ENCODE data around the gene SLC6A1.

SLC6A1 gene

GRCh38 chr3:10992017-10992942 lies at the start of gene SLC6A1:
Gene SLC6A1 (plus strand): TSS chr3:10992748. CDS start chr3:11017212, 24,464 bp downstream.
- no peak for DNase-seq (ENCODE audit: low read depth)

DNA sequence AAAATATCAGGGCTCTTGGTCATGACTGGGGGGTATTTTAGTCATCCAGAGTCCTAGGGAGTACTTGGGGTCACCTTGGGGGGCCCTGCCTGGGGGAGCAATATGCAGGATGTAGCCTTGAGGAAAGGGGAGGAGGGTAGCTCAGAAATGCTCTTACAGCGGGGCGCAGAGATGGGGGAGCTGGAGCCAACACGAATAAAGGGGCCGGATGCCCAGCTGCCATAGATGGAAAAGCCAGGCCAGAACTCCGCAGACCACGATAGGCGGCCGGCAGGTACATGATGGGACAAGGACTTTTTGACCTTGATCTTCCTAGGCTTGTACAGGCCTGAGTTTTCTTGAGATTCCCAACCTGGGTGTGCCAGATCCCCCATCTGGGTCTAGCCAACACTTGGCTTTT lies 47.7 kb upstream of the SLC6A1 start:
- no peak for DNase-seq (ENCODE audit: low read depth)

DNA sequence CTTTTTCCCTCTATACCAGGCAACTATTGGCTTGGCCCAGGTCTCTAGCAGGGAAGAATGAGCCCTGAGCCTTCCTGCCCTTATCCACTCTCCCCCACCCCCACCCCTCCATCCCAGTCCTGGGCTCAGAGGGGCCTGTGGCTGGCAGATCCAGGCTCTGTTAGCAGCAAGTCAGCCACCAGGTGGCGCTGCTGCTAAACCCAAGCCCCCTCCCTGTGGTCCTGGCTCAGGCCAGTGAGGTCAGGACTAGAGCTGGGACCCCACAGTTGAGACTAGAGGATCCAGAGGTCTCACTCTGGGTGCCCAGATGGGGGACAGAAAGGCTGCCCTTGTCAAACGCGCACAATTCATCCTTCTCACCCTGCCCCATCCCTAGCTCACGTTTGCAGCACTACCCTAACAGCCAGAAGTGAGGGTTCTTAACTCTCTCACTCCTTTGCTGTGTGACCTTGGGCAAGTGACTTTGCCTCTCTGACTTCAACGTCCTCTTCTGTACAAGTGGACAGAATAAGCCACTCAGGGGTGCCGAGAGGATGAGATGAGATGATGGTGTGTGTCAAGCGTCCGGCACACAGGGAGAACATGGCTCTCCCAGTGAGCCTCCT lies 46.8 kb upstream of the SLC6A1 start:
- DNase-seq (ENCODE audit: low read depth): peak; percentile 19

DNA sequence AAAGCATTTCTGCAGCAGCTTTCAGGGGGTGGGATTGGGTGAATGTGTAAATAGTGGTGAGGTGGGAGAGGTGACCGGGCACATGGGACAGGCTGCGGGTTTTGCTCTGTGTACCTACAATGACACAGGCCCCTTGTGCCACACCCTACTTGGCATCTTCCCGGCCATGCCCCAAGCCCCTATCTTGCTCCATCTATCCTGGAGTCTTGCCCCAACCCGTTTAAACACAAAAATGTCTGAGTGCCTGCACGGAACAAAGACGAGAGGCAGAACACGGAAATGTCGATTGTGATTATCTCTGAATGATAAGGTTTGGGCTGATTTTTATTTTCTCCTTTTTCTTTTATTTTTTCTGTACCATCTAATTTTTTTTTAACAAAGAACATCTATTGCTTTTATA lies 46.0 kb upstream of the SLC6A1 start:
- DNase-seq (ENCODE audit: low read depth): no peak

- DNase-seq (ENCODE audit: low read depth): no peak
These were observed 44.2 kb upstream of the SLC6A1 start for GRCh38 chr3:10948326-10948725.

GRCh38 chr3:10949197-10949596 lies 43.4 kb upstream of the SLC6A1 start:
- no peak for DNase-seq (ENCODE audit: low read depth)

- no peak for DNase-seq (ENCODE audit: low read depth)
These were observed 41.9 kb upstream of the SLC6A1 start for GRCh38 chr3:10950476-10951294.

DNA sequence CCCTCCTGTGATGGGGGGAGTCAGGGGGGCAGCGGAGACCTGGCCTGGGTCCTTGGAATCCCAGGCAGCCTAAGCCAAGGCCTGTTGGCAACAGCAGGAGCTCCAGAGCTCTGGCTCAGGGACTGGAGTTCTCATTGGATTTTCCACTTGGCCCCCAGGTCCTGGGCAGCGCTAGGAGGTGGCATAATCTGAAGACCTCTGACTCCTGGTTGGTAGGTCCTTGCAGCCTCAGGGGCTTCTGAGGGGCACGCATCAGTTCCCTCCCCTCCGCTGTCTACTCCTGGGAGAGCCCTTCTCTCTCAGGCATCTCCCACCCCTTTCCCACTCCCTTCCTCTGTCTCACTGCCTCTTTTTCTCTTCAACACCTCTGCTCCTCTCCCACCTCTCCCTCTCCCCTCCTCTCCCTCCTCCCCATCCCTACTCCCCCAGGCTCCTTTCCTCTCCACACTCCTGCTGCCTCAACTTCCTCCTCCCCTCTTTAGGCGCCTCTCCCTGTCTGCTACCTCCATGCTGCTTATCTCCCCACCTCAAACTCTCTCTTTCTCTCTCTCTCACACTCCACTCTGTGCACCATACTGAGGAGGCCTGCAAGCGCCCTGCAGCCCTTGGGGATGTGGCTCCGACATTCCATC lies 41.1 kb upstream of the SLC6A1 start:
- DNase-seq (ENCODE audit: low read depth): no peak

DNA sequence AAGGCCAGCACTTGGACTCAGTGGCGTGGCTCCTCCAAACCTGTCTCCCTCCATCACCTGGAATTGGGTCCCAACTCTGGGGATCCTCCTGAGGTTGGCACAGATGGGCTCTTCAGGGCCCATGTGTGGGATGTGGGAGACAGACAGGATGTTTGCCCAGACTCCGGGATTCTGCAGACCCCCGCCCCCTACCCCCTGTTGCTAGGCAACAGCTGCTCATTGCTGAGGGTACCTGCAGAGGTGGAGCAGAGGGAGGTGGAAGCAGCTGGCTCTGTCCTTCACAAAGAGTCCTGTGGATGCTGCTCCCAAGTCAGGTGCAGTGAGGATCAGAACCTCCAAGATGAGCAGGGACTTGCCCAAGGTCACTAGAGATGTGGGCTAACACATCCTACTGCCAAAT lies 40.0 kb upstream of the SLC6A1 start:
- DNase-seq (ENCODE audit: low read depth): no peak

GRCh38 chr3:10954740-10955139 lies 37.8 kb upstream of the SLC6A1 start:
- no peak for DNase-seq (ENCODE audit: low read depth)

GRCh38 chr3:10955711-10956453 lies 36.7 kb upstream of the SLC6A1 start:
- DNase-seq (ENCODE audit: low read depth): no peak

GRCh38 chr3:10956531-10956930 lies 36.0 kb upstream of the SLC6A1 start:
- DNase-seq (ENCODE audit: low read depth): no peak

GRCh38 chr3:10956986-10957385 lies 35.6 kb upstream of the SLC6A1 start:
- DNase-seq (ENCODE audit: low read depth): no peak

- DNase-seq (ENCODE audit: low read depth): no peak
These were observed 34.4 kb upstream of the SLC6A1 start for GRCh38 chr3:10957976-10958749.

GRCh38 chr3:10960255-10960654 lies 32.3 kb upstream of the SLC6A1 start:
- no peak for DNase-seq (ENCODE audit: low read depth)

DNA sequence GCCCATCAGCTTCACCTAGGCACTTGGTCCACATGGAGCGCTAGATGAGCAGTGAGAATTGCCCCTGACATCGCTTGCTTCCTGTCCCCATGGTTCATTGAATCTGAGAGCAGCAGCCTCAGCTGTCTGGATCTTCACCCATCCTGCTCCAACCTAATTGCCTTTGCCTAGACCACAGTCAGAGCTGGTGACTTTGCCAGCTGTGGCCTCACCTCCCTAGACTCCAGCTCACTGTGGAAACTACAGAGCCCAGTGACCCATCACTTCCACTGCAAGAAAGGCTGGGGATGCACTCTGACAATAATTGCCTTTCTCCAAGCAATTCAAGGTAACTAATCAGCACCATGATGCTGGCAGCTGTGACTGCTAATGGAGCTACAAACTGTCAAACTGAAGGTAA lies 30.6 kb upstream of the SLC6A1 start:
- DNase-seq (ENCODE audit: low read depth): no peak

GRCh38 chr3:10962481-10963036 lies 30.0 kb upstream of the SLC6A1 start:
- DNase-seq (ENCODE audit: low read depth): no peak

DNA sequence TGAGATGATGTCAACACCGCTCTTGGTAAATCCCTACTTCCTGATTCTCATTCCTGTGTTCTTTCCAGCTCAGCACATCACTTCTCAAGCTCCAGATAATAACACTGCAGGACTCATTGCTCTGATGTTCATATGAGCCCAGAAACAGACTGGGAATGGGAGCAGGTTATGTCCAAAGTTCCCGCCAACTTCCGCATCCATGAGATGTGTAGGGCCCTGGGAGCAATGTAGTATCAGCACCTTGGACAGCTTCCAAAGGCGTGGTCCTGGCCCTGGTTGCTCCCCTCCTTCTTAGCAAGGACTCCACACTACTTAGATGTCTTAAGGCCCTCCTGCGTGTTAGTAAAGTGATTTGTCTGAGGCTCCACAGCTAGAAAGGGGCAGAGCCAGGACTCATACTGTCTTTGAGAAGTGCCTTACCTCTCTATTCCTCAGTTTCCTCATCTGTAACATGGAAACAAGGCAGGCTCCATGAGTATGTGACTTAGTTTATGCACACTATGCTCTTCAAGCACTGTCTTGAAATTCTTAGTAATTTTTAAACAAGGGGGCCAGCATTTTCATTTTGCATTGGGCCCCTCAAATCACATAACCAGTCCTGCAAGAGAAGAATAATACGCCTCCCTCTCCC lies 27.9 kb upstream of the SLC6A1 start:
- no peak for DNase-seq (ENCODE audit: low read depth)

DNA sequence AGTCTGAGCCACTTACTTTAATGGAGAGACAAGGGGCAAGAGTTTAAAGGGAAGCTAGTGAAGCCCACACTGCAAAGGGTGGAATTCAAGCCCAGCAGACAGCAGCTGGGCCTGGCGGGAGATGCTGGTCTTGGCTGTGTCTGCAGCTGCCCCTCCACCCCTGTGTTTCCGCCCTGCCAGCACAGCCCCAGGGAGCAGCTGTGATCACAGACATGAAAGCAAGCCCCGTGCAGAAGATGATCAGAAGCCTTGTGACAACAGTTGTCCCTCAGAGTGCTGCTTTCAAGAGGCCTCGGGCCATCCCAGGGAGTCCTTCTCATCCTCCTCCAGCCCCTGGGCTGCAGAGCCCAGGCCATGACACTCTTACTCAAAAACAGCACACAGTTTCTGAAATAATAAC lies 24.1 kb upstream of the SLC6A1 start:
- no peak for DNase-seq (ENCODE audit: low read depth)

All from activated T-cell treated with anti-CD3 and anti-CD28 coated beads for 24 hours (primary cell).